Loucy (cell line): ENCODE measurements around the gene TMA7B.

Source experiments
- H2AFZ ChIP-seq: fragments of 200-600 bp; sonication (generic); 2 replicates; pipeline ENCODE4 v1.6.0; 2016; ENCODE audit warnings: antibody characterized with exemption, mild to moderate bottlenecking, low read length, moderate library complexity
- H3F3A ChIP-seq: fragments of 200-600 bp; 2 replicates; pipeline ENCODE4 v1.6.0; 2016; ENCODE audit warnings: antibody characterized with exemption, low read depth, mild to moderate bottlenecking
- H3K27me3 ChIP-seq: fragments of 200-600 bp; sonication (generic); 2 replicates; pipeline ENCODE4 v1.6.1; 2014; ENCODE audit warnings: low read length, mild to moderate bottlenecking; ENCODE audit not compliant: insufficient read depth, poor library complexity, severe bottlenecking
- H3K36me3 ChIP-seq: fragments of 200-600 bp; sonication (generic); 2 replicates; pipeline ENCODE4 v1.6.1; 2016; ENCODE audit warnings: low read length; ENCODE audit not compliant: insufficient read depth
- H3K4me1 ChIP-seq: fragments of 200-600 bp; sonication (generic); 2 replicates; pipeline ENCODE4 v1.5.1; 2014; ENCODE audit warnings: low read length, mild to moderate bottlenecking; ENCODE audit not compliant: insufficient read depth, poor library complexity, severe bottlenecking
- H3K4me2 ChIP-seq: fragments of 200-600 bp; sonication (generic); 2 replicates; pipeline ENCODE4 v1.6.0; 2014; ENCODE audit warnings: antibody characterized with exemption, low read length, low read depth, mild to moderate bottlenecking; ENCODE audit not compliant: poor library complexity, severe bottlenecking
- H3K4me3 ChIP-seq: fragments of 200-600 bp; sonication (generic); 2 replicates; pipeline ENCODE4 v1.5.1; 2014; ENCODE audit warnings: low read length, mild to moderate bottlenecking, mixed read lengths; ENCODE audit not compliant: poor library complexity, severe bottlenecking
- H3K79me2 ChIP-seq: fragments of 200-600 bp; sonication (generic); 2 replicates; pipeline ENCODE4 v1.6.1; 2014; ENCODE audit warnings: low read length; ENCODE audit not compliant: insufficient read depth
- H3K9ac ChIP-seq: fragments of 200-600 bp; sonication (generic); 2 replicates; pipeline ENCODE4 v1.6.0; 2014; ENCODE audit warnings: mild to moderate bottlenecking, low read depth, low read length, moderate library complexity; ENCODE audit not compliant: poor library complexity, severe bottlenecking
- H3K9me2 ChIP-seq: fragments of 200-600 bp; sonication (generic); replicated peaks from 2 replicates; pipeline ENCODE4 v1.6.1; 2016; ENCODE audit warnings: low read depth, low read length, mixed read lengths
- H3K9me3 ChIP-seq: fragments of 200-600 bp; sonication (generic); 2 replicates; pipeline ENCODE4 v1.6.1; 2014; ENCODE audit warnings: mild to moderate bottlenecking, antibody characterized with exemption, low read length, low read depth; ENCODE audit not compliant: insufficient read depth
- H4K20me1 ChIP-seq: fragments of 200-600 bp; sonication (generic); 2 replicates; pipeline ENCODE4 v1.6.0; 2014; ENCODE audit warnings: antibody characterized with exemption, low read length, mild to moderate bottlenecking; ENCODE audit not compliant: insufficient read depth, poor library complexity, severe bottlenecking
- CTCF ChIP-seq: fragments of 200-600 bp; sonication (generic); conservative IDR thresholded peaks from 2 replicates; pipeline ENCODE4 v1.5.1; 2014; ENCODE audit warnings: mild to moderate bottlenecking, antibody characterized with exemption, low read length
- EZH2phosphoT487 ChIP-seq: fragments of 200-600 bp; IDR thresholded peaks from 2 replicates; pipeline ENCODE4 v1.6.1; 2018; ENCODE audit warnings: antibody characterized with exemption, mild to moderate bottlenecking, moderate library complexity, borderline replicate concordance

TMA7B gene

DNA sequence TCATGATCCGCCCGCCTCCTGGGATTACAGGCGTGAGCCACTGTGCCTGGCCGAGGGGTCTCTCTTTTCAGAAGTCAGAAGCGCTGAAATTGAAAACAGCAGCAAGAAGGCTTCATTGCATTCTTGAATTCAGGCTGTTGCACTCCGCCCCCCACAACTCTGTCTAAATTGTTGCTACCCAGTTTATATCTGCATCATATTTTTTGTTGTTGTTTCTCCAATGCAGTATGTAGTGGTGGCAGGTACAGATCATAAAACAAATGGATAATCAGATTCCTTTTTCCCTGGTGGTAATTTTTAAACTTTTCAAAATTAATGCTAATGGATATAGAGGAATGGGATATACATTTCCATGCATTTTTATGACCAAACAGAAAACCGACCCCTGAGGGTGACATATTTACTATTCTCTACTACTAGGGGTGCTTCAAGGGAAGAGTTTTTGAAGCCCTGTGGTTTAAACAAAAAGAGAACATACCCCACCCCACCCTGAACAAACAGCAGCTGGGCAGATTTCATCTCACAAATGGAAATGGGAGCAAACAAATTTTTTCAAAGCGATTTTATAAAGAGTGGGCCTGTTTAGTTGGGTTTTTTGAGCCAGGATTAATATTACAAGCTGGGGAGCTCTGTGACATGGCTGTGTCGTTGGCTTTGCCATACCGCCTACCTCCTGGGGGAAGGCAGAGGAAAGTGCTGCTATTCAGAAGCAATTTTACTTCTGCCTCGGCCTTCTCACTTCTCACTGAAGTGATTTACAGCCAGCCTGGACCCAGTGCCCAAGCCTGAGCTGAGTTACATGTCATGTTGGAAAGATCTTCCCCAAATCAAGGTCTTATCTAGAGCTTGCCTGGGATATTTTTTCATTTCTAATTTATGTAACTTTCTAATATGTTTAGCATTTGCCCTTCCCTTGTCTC, 16.0 kb upstream of the TMA7B start:
- Histone ChIP-seq H2AFZ (no peak overlapping the region), H3K9me2 (no peaks in the 10 kb centered on the region), H3K4me1 (peaks cover 87% of the 10 kb centered on the region), H3K27me3 (no peaks in the 10 kb centered on the region), H3K9me3 (no peaks in the 10 kb centered on the region), H3K36me3 (peaks cover 33% of the 10 kb centered on the region), H3K79me2 (peaks cover 100% of the 10 kb centered on the region), H3K4me2 (peak overlapping the region; percentile 29), H3K9ac (peak overlapping the region; percentile 56), H3K4me3 (no peak overlapping the region), H4K20me1 (peaks cover 9% of the 10 kb centered on the region), H3F3A (no peaks in the 10 kb centered on the region)
- TF ChIP-seq CTCF (no peak), EZH2phosphoT487 (no peak)

GRCh38 chr22:39946126-39946502, 14.1 kb upstream of the TMA7B start:
- peaks cover 93% of the 10 kb centered on the region for H3K4me1 ChIP-seq
- H3K4me2 ChIP-seq, result peak overlapping the region; percentile 45
- no peaks in the 10 kb centered on the region for H3K27me3 ChIP-seq
- peaks cover 7% of the 10 kb centered on the region for H3F3A ChIP-seq
- no peak overlapping the region for H3K4me3 ChIP-seq
- peaks cover 5% of the 10 kb centered on the region for H4K20me1 ChIP-seq
- H3K9ac ChIP-seq, result peak overlapping the region; percentile 44
- peaks cover 47% of the 10 kb centered on the region for H3K36me3 ChIP-seq
- no peaks in the 10 kb centered on the region for H3K9me2 ChIP-seq
- H3K9me3 ChIP-seq, result no peaks in the 10 kb centered on the region
- peaks cover 96% of the 10 kb centered on the region for H3K79me2 ChIP-seq
- no peak for TF ChIP-seq EZH2phosphoT487
- TF ChIP-seq CTCF, result no peak
- H2AFZ ChIP-seq, result no peak overlapping the region

- peaks cover 90% of the 10 kb centered on the region for H3K79me2 ChIP-seq
- peaks cover 5% of the 10 kb centered on the region for H4K20me1 ChIP-seq
- TF ChIP-seq CTCF (no peak), EZH2phosphoT487 (no peak)
- peak overlapping the region; percentile 45 for H3K4me2 ChIP-seq
- H3K4me3 ChIP-seq, result no peak overlapping the region
- no peak overlapping the region for H2AFZ ChIP-seq
- H3K9me3 ChIP-seq, result no peaks in the 10 kb centered on the region
- H3K9ac ChIP-seq, result peak overlapping the region; percentile 44
- no peaks in the 10 kb centered on the region for H3K9me2 ChIP-seq
- peaks cover 12% of the 10 kb centered on the region for H3F3A ChIP-seq
- H3K4me1 ChIP-seq, result peaks cover 93% of the 10 kb centered on the region
- peaks cover 47% of the 10 kb centered on the region for H3K36me3 ChIP-seq
- H3K27me3 ChIP-seq, result no peaks in the 10 kb centered on the region
These were observed 13.5 kb upstream of the TMA7B start for GRCh38 chr22:39946503-39947219.
